22Rv1 (cell line): Measurements from ENCODE around the gene RSU1.
"Not testable (repeated sequence)": the region's sequence is repeated elsewhere in the genome, so short reads cannot be mapped to it uniquely, and the experiment has no call there.

Experiments
- H3K27ac ChIP-seq: fragments of 450-650 bp; 2 replicates; pipeline ENCODE4 v1.5.1; 2017
- CTCF ChIP-seq: fragments of 450-650 bp; IDR thresholded peaks from 2 replicates; pipeline ENCODE4 v1.5.1; 2017; ENCODE audit warnings: mild to moderate bottlenecking
- ZFX ChIP-seq: fragments of 450-650 bp; IDR thresholded peaks from 2 replicates; pipeline ENCODE4 v1.6.1; 2017; ENCODE audit warnings: antibody characterized with exemption, borderline replicate concordance

The RSU1 gene

GRCh38 chr10:16761300-16761699 is 55.9 kb downstream of the RSU1 start:
- H3K27ac ChIP-seq = no peak overlapping the region
- no peak for TF ChIP-seq CTCF
- no peak for TF ChIP-seq ZFX

- H3K27ac ChIP-seq = no peak overlapping the region
- TF ChIP-seq CTCF (no peak), ZFX (no peak)
Measured at GRCh38 chr10:16756561-16757221, 60.5 kb downstream of the RSU1 start.

- no peak overlapping the region for H3K27ac ChIP-seq
- TF ChIP-seq ZFX (no peak), CTCF (no peak)
Measured at GRCh38 chr10:16754765-16755164, 62.5 kb downstream of the RSU1 start.

- not testable (repeated sequence) for H3K27ac ChIP-seq
Measured at GRCh38 chr10:16752849-16753248, 64.4 kb downstream of the RSU1 start.

GRCh38 chr10:16752099-16752498 is 65.1 kb downstream of the RSU1 start:
- H3K27ac ChIP-seq = no peak overlapping the region
- no peak for TF ChIP-seq ZFX
- no peak for TF ChIP-seq CTCF

GRCh38 chr10:16751244-16751643 is 66.0 kb downstream of the RSU1 start:
- TF ChIP-seq CTCF = no peak
- no peak for TF ChIP-seq ZFX
- H3K27ac ChIP-seq = no peak overlapping the region

GRCh38 chr10:16750461-16750860 is 66.8 kb downstream of the RSU1 start:
- H3K27ac ChIP-seq = no peak overlapping the region
- TF ChIP-seq ZFX = no peak

- TF ChIP-seq CTCF (no peak), ZFX (no peak)
Measured at GRCh38 chr10:16748749-16749148, 68.5 kb downstream of the RSU1 start.

GRCh38 chr10:16746856-16747255 is 70.4 kb downstream of the RSU1 start:
- H3K27ac ChIP-seq = no peak overlapping the region
- no peak for TF ChIP-seq CTCF
- TF ChIP-seq ZFX = no peak

More at GRCh38 chr10:16748749-16749148, 68.5 kb downstream of the RSU1 start:
- H3K27ac ChIP-seq = no peak overlapping the region
